ENCODE measurements around the gene PARP16.
"Not testable (repeated sequence)": the region's sequence is repeated elsewhere in the genome, so short reads cannot be mapped to it uniquely, and the experiment has no call there.

The PARP16 gene

DNA sequence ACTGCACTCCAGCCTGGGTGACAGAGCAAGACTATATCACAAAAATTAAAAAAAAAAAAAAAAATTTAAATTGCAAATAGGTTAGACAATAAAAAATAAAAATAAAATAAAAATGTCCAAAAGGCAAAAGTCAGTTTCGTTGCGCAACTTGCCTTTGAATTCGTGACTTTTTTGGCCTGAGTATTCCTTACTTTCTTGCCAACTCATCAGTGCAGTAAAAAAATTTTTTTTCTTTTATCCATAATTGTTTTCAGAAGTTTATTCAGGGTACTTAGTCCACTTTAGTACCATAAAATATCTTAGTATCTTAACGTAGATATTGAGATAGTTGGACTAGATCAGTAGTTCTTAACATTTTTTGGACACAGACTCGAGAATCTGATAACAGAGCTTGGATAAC is 53.0 kb downstream of the PARP16 start:
- DNase-seq (ENCODE audit: low read depth), result no peak

DNA sequence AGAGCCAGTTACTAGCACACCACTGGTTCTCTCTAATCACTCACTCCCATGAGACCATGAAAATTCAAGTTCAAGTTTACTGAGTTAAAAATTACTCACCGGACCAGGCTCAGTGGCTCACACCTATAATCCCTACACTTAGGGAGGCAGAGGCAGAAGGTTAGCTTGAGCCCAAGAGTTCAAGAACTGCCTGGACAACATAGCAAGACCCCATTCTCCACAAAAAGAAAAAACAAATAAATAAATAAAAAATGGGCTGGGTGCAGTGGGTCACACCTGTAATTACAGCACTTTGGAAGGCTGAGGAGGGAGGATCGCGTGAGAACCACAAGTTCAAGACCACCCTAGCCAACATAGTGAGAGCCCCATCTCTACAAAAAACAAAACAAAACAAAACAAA is 54.2 kb downstream of the PARP16 start:
- DNase-seq (ENCODE audit: low read depth), result no peak

DNA sequence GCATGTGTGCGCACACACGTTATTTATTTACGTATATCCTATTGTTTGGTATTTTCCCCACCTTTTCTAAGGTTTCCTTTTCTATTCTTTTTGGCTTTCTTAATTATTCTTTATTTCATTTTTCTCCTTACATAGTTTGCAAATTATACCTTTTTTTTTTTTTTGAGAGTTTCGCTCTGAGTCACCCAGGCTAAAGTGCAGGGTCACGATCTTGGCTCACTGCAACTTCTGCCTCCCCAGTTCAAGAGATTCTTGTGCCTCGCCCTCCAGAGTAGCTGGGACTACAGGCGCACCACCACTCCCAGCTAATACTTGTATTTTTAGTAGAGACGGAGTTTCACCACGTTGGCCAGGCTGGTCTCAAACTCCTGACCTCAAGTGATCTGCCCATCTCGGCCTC is 55.4 kb downstream of the PARP16 start:
- no peak for DNase-seq (ENCODE audit: low read depth)

DNA sequence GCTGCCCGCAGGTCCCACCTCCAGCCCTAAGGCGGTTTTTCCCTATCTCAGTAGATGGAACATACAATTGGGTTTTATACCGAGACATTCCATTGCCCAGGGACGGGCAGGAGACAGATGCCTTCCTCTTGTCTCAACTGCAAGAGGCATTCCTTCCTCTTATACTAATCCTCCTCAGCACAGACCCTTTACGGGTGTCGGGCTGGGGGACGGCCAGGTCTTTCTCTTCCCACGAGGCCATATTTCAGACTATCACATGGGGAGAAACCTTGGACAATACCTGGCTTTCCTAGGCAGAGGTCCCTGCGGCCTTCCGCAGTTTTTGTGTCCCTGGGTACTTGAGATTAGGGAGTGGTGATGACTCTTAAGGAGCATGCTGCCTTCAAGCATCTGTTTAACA is 59.8 kb downstream of the PARP16 start:
- DNase-seq (ENCODE audit: low read depth), result not testable (repeated sequence)

DNA sequence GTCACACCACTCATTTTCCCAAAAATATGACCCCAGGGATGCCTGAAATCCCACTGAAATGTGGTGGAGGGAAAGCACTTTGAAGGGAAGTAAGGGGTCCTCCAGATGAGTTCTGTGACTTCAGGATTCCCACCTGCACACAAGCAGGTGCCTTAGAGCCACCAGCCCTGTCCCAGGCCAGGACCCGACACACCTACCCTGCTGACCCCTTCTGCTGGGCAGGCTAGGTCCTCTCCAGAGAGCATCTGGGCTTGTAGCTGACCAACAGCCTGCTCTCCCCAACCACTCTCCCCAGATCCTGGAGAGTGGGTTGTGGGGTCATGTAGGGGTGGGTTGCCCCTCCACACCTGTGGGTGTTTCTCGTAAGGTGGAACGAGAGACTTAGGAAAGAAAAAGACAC is 60.5 kb downstream of the PARP16 start:
- DNase-seq (ENCODE audit: low read depth), result no peak

DNA sequence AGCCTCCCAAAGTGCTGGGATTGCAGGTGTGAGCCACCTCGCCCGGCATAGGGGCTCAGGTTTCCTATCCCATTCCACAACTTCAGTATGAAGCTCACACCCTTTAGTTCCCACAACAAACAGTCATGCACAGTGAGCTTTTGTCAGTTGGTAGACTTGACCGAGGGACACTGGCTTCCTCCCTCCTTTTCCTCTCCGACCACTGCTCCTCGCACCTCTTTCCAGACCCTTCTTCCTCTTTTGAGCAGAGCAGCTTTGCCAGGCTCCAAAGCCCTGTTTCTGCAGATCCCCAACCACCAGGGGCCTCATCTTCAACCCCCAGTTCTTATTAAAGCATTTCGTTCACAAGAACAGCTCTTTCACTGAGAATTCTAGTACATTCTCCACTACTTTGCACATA is 62.7 kb downstream of the PARP16 start:
- no peak for DNase-seq (ENCODE audit: low read depth)

DNA sequence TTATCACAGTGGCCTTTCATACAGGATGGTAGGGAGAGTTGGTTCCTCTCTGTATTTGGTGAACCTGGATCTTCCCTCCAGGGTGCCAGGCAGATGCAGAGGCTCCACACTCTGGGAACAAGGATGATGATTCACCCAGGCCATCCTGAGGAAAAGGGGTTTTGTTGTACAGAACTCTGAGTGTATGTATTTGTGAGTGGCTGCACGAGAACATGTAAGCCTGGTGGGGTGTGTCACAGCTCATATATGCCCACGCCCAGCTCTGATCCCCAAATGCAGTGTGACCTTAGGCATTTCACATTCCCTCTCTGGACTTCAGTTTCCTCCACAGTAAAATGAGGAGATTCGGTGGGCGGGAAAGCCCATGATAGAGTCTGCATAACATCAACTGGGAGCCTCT is 63.8 kb downstream of the PARP16 start:
- no peak for DNase-seq (ENCODE audit: low read depth)

DNA sequence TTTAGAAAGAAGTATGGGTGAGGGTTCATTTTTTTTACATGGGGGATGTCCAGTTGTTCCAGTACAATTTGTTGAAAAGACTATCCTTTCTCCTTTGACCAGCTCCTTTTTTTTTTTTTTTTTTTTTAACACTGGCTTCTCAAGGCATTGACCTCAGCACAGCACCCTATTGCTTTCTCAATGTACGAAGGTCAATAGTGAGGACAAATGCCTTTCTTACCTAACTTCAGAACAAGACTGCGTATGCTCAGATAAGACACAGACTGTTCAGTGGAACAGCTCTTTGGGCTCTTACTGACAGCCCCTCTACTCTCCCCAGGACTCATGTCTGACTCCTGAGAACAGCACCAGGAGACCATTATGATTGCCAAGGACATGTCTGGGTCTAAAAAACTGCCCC is 65.0 kb downstream of the PARP16 start:
- DNase-seq (ENCODE audit: low read depth), result no peak

DNA sequence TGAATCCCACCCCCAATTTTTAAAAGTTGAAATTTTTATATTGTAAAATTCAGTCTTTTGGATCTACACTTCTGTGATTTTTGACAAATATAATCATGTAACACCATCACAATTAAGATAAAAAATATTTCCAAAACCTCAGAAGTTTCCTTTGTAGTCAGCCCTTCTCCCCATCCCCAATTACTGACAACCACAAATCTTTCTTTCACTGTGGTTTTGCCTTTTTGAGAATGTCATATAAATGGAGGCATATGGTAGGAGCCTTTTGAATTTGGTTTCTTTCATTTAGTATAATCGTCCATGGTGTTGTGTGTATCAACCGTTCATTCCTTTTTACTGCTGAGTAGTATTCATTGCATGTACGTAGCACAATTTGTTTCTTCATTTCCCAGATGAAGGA is 67.5 kb downstream of the PARP16 start:
- no peak for DNase-seq (ENCODE audit: low read depth)

DNA sequence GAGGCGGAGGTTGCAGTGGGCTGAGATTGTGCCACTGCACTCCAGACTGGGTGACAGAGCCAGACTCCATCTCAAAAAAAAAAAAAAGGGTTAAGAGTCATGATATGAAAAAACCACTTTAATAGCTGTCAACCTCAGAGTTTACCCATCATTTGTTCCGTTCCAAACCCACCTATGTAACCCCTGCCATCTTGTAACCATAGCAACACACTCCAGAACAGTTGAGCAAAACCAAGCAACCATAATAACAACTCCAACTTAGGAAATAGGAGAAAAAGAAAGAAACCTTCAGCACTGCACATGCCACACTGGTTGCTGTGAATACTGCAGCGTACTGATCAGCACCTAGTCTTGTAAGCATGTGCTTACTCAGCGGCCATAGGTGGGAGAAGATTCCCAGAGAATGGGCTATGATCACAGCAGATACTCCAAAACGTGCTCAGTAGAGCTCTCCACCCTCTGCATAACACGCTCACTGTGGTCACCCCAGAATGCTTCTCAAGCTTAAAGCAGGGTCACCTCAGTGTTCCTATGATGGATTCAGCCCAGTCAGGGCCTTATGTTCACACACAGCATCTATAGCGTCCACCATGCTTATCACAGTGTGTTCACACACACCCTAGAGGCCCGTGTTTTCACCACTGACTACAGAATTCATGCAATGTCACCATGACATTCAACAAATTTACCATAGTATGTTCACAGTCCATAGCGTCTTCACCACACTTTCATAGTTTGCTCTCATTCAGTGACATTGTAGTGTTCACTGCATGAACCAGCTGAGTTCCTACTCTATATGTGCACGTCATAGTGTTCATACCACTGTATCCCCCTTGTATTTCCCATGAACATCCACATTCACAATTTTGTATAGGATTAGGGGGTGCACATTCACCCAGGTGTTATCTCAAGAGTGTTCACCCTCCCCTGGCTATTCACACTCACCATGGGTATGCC is 68.9 kb downstream of the PARP16 start:
- DNase-seq (ENCODE audit: low read depth), result no peak

DNA sequence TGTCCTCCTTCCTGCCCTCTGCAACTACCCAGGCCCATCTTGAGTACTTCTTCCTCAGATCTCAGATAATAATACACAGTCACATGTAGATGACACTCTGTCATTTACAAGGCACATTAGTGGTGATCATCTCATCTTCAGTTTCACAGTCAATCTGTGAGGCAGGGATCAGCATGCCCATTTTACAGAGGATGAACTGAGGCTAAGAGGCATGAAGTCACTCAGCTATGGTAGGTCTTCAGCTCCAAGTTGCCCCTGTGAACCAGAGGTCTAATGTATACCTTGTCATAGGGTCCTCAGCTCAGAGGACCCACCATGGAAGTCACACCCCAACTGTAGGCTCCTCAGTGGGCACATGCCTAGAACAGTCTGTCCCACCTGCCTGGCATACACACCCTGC is 71.2 kb downstream of the PARP16 start:
- no peak for DNase-seq (ENCODE audit: low read depth)

DNA sequence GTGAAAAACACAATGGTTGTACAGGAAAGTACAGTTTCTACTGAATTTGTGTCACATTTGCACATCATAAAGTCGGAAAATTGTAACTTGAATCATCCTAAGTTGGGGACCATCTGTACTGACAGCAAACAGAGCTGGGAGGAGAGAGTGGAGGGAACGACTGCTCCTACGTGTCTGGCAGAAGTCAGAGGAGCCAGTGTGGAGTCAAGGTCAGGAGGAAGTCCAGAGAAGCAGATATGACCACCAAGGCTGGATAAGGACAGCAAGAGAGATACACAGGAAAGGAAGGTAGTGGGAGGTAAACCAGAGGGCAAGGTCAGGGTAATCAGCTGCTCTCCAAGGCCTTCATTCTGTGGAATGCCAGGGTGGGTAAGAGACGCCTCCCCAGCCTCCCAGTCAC is 72.7 kb downstream of the PARP16 start:
- no peak for DNase-seq (ENCODE audit: low read depth)

DNA sequence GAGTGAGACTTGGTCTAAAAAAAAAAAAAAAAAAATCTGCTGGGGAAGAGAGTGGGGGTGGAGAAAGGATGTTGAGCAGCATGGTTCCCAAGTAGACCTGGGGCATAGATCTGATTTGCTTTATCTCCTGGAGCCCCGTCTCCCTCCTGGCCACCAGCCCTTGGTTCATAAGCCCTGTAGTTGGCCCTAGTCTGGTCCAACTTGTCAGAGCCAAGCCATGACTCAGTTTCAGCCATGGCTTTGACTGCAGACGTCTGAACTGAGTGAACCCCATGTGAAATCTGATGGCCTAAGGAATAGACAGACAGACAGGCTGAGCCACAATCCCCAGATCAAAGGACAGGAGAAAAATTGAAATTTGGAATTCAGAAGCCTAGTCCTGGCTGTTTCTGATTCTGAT is 73.4 kb downstream of the PARP16 start:
- DNase-seq (ENCODE audit: low read depth), result no peak

DNA sequence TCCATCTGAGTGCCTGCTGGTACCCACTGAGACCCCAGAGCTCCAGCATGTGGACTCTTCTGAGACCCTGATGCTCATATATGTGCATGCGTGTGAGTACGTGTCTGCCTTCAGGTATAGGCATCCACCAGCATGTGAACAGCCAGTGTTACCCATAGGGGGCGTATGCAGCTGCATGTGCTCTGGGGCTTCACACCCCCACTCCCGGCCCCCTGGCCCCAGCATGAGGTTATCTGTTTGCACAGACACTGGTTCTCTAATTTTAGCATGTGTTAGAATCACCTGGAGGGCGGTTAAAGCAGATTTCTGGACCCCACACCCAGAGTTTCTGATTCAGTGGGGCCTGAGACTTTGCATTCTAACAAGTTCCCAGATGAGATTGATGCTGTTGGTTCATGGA is 74.6 kb downstream of the PARP16 start:
- DNase-seq (ENCODE audit: low read depth), result no peak

DNA sequence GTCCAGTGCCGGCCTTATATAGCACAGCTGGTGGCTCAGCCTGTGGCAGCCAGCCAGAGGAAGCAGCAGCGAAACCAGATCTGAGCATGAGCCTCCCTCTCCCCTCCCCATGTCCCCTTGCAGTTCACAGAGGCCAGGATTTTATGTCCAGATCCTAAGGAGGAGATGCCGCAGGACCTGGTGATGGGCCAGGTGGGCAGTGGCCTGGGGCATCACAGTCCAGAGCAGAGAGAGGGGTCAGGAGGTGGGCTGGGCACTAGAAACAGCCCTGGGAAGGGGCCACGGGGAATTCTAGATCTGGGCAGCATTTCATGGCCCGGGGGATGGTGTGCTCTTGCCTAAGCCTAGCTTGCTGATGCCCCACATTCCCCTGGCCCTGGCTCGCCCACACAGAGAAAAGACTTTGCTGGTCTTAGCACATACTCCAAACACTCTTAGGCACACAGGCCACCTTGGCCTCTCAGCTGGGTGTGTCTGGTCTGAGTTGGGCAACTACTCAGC is 75.2 kb downstream of the PARP16 start:
- DNase-seq (ENCODE audit: low read depth), result no peak

DNA sequence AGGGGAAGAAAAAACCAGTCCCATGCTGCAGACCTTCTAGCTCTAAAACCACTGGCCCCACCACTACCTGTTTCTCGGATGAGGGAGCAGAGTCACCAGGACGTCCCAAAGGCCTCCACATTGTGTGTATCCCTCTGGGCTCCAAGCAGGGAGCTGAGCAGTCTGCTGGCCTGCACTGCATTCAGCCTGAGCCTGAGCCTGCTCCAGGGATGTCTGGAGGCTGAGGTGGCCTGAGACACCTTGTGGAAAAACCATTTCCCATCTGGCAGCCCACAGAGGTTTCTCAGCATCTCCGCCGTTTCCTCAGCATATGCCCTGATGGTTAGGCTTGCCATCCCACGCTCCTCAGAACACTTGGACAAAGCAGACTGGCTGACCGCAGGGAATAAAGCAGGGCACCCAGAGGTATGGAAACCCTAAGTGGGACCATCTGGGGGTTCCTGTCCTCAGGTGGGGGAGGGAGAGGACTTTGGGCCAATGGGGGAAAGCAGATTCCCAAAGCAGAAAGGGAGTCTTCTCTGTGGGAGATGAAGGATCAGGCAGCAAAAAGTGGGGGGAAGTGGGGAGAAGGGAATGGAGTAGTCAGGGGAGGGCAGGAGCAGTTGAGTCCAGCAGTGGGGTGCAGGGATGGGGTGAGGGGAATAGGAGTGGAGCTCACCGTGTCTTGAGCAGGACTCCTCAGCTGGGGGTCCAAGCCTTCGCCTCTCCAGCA is 75.8 kb downstream of the PARP16 start, which contains the start of gene CILP:
Gene CILP, minus strand, starts transcription at position 704 of the 712 bp plus-strand sequence. CDS start 1,718 bp downstream, outside the sequence.
- no peak for DNase-seq (ENCODE audit: low read depth)

DNA sequence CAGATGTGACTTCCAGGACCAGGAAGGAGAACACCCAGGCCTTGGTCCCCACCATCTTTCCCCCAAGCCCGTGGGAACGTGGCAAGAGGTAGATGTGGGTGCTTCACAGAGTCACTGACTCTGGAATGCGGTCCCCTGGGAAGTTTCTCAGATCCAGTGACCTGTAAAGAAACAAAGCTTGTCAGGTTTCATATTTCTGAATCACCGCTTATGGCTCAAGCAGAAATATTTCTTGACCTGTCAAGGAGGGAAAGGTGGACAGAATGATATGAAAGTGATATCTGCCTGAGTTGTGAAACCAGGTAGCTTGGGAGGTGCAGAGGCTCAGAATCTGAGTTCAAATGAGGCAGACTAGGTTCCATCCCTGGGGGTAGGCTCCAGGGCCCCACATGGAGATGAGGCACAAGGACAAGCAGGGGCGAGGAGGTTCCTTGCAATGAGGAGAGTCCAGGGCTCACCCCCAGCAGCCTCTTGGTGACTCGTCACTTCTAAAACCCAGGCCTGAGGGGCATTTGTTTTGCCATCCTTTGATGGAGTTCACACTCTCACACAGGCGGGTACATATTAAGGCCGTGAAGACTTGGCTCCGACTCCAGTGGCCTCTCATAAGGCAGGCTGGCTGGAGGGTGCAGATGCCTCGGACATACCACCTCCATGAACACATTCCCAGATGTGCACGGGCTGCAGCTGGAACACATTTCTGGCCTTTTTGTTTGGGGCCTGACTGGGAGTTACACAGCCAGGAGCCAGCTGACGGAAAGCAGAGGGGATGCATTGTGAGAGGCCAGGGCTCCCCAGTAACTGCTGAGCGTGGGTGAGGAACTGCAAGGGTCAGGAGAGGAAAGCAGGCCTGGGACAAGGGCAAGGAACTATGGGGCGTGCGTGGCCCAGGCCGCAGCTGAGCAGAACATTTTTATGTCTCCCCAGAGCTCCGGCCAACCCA is 76.7 kb downstream of the PARP16 start:
- no peak for DNase-seq (ENCODE audit: low read depth)

DNA sequence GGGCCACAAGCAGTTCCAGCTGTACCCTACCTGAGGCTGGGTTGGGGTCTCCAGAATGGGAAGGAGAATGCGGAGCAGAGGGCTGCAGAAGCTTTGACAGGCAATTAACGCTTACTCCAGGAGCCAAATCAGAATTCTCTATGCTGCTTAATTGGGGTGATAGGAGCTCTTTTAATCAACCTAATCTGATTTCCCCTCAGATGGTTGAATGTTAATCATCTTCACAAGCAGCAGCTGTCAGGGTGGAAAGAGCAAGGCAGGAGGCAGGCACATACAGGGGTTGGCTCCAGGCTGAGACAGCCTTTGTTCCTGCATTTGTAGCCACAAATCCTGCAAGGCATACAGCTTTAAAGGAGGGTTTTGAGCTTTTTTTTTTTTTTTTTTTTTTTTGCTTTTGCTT is 78.0 kb downstream of the PARP16 start:
- DNase-seq (ENCODE audit: low read depth), result no peak

Data from stromal cell of bone marrow (primary cell).